Epithelial cell of prostate (primary cell): Measurements from ENCODE around the gene CFAP99.
"Not testable (repeated sequence)": the region's sequence is repeated elsewhere in the genome, so short reads cannot be mapped to it uniquely, and the experiment has no call there.

Experiments
- DNase-seq: peaks from one replicate; pipeline ENCODE4 v3.0.0-alpha.2; 2011; ENCODE audit warnings: low read depth, low spot score
- H3K27ac ChIP-seq: fragments of 450-650 bp; 2 replicates; pipeline ENCODE4 v1.5.1; 2017; ENCODE audit warnings: mild to moderate bottlenecking

CFAP99 gene

DNA sequence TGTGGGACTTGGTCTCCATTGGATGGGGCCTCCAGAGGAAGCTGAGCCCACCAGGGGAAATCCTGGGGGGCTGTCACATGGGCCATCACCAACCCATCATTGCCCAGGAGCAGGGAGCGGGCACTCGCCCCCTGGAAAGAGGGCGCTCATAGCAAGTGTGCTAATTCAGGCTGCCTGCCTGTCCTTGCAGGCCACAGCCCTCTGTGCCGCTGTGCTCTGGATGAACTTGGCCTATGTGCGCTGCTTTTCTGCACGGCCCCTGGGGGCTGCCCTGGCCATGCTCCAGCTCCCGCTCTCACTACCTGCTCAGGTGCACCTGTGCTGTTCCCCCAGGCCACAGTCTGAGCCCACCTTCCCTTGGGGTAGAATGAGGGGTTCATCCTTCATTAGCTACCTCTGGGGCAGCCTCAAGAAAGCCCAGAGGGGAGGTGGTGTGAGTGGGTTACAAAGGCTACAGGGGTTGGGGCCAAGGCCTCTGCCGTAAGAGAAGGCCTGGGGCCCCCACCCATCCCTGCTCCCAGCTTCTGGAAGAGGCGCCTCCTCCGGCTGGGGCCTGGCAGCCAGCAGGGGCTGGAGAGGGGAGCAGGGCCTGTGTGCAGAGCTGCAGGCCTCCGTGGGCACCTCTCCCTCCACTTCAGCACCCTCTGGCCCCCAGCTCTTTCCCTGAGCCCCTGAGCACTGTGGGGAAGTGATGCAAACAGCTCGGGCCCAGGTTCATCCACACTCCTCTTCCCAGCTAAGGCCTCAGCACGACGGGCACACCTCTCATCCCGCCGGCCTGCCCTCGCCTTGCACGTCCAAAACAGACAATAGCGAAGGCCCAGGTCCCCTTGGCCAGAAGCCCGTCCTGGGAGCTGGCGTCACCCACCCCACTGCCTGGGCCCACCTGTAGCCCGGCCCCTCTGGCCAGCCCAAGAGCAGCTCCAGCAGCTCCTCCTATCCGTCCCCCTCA lies 8.9 kb downstream of the CFAP99 start:
- H3K27ac ChIP-seq, result no peak overlapping the region
- DNase-seq, result no peak

- no peak for DNase-seq
- no peak overlapping the region for H3K27ac ChIP-seq
Measured at GRCh38 chr4:2428496-2429213, 9.9 kb downstream of the CFAP99 start.

GRCh38 chr4:2429945-2430757 lies 11.4 kb downstream of the CFAP99 start:
- DNase-seq, H3K27ac ChIP-seq: not testable (repeated sequence)

DNA sequence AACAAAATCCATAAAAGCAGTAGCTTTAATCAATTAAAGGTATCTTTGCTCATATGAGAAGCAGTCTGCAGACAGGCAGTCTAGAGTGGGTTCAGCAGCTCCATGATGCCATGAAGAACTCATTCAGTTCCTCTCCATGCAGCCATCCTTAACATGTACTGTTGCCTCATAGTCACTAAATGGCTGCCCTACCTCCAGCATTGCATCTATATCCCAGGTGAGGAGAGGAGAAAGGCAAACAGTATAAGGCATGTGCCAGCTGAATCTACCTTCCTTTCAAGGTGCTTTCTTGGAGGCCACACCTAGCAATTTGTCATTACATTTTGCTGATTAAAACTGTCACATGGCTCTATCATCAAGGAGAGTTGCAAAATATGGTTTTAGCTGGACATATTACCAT lies 13.2 kb downstream of the CFAP99 start:
- DNase-seq, result no peak

DNA sequence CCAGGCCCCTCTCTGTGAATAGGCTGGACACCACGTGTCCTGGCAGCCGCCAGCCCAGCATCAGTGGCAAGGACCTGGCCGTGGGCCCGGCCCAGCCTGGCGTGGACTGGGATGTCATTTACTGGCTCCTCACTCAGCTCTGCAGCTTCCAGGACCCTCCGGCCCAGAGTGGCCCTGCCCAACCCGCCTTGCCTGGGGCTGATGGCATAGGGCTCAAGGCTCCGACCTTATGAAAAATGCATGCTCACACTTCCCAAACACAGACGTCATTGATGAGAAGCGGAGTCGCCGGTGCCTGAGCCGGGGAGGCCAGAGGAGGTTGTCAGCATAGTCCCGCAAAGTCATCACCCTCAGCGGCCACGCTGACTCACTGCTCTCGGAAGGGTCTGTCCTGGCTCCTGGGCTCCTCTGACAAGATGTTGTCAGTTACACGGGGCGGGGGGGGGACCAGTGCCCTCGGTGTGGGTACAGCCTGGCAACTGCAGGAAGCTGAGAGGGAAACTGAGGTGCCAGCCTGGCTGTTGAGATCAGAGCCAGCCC lies 14.3 kb downstream of the CFAP99 start:
- no peak overlapping the region for H3K27ac ChIP-seq

More for the DNA sequence above, 13.2 kb downstream of the CFAP99 start:
- no peak overlapping the region for H3K27ac ChIP-seq

DNA sequence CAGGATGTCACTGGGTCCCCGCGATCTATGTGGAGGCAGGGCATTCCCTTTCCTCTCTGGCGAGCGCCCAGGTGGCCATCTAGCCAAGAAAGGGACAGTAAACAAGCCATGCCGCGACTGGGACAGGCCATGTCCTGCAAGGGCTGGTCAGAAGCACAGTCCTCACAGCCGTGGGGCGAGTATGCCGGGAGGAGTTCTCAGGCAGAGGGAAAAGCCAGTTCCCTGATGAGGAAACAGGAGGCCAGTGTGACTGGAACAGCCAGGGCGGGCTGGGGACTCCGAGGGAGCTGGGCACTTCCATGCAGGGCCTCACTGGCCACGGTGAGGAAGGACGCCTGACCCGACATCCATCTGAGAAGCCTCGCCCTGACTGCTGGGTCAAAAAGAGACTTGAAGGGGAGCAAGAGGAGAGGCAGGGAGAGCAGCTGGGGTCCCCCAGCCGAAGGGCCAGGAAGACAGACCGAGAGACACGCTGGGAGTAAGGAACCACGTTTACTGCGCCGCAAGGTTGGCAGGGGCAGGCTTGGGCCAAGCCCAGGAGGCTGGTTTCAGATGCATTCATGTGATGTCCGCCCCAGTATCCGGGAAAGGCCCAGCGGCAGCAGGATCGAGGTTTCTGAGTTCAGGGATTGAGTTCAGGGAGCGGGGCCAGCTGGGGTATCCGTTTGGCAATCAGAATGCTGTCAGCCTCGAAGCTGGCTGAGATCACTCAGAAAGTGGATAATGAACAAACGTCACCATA lies 15.0 kb downstream of the CFAP99 start:
- no peak overlapping the region for H3K27ac ChIP-seq
- DNase-seq, result no peak

More for the DNA sequence above, 14.3 kb downstream of the CFAP99 start:
- DNase-seq, result no peak

DNA sequence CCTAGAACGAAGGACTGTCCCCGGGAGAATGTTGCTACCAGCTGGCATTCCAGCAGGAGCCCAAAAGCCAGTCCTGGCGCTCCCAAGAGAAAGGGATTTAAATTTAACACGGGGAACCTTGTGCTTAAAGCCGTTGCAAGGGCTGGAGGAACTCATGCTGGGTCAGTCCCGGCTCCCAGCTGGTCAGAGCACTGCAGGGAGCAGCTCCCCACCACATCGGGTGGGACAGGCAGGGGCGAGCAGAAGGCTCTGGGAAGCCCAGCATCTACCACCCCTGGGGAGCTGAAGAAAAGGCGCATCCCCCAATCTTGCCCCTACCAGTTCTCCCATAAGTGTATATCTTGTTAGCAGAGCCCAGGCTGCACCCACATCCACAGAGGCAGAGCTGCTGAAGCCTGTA lies 15.7 kb downstream of the CFAP99 start:
- H3K27ac ChIP-seq, result no peak overlapping the region
- no peak for DNase-seq

- no peak overlapping the region for H3K27ac ChIP-seq
- DNase-seq, result no peak
Measured at GRCh38 chr4:2436301-2436700, 17.5 kb downstream of the CFAP99 start.

GRCh38 chr4:2436761-2437474 lies 18.2 kb downstream of the CFAP99 start:
- no peak overlapping the region for H3K27ac ChIP-seq
- DNase-seq, result no peak

GRCh38 chr4:2437475-2438215 lies 18.9 kb downstream of the CFAP99 start:
- no peak overlapping the region for H3K27ac ChIP-seq
- DNase-seq, result no peak

DNA sequence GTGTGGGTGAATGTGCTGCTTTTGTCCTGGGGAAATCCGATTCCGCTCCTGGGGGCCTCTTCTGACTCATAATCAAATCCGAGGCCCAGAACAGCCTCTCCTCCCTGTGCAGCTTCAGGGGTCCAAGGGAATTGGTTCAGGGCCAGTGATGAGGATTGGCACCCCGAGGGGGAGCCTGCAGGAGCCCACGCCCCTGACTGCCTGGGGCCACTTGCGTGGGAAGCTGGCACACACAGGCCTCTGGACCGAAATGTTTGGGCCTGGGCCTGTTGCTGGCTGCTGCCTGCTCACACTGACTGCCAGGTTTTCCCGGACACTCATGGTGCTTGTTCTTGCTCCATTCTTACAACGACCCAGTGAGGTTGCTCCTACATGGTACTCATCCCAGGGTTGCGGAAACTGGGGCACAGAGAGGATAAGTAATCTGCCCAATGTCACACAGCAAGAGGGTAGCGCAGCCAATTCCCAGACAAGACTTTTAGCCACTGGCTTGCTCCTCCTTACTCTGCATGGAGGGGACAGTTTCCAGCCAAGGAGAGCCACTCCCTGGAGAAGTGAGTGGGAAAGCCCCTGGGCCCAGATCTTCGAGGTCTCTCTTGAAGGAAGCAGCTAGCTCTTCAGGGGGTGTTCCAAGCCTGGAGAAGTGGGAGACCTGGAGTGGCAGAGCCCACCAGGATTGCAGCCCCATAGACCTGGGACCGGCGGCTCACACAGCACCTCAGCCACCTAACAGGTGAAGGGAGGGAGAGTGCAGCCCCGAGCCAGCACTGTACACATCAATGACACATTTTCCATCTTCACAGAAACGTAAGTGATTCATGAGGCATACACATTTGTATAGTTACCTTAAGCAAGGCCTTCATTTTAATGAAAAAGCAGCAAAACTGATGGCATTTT lies 20.3 kb downstream of the CFAP99 start:
- no peak overlapping the region for H3K27ac ChIP-seq
- no peak for DNase-seq

DNA sequence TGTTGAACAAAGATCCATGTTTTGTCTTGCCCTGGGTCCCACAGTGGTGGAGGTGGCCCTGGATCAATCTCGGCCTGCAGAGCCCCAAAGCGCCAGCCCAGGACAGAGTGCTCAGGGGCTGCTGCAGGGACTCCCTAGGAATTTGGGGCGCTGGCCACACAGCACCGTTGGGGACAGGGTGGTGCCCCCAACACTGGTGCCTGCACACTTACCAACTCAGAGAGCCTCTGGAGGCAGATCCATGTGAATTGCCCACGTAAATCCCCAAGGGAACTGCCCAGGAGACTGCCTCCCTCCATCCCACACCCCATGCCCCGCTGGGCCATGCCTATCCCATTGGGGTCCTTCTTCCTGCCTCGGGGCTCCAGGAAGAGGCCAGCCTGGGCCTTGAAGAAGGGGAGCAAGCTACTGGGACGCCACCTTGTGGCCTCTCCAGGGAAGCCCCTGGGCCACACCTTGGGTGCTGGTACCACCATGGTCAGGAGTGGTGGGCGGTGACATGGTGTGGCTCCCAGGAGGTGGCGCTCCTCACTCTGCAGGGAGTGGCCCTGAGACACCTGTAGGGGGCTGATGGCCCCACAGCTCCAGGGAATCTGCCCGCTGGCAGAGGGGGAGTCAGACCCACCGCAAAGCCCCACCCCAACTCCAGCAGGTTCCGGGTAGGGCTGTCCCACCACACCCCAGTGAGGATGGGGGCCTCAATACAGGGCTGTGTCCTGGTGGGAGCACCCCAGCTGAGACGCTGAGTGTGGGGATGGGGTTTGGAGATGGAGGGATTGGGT lies 22.8 kb downstream of the CFAP99 start:
- H3K27ac ChIP-seq, result no peak overlapping the region
- DNase-seq, result no peak

GRCh38 chr4:2442175-2442993 lies 23.6 kb downstream of the CFAP99 start:
- H3K27ac ChIP-seq, result no peak overlapping the region
- DNase-seq, result no peak

- DNase-seq, result no peak
- H3K27ac ChIP-seq, result no peak overlapping the region
Measured at GRCh38 chr4:2443061-2443730, 24.4 kb downstream of the CFAP99 start.
